ENCODE results near the gene MYO1B. TPM values are rescaled to one million over a fixed set of nuclear protein-coding genes. Genes with fewer than 3 reads are reported as not detected.

MYO1B gene
- total and polyA plus RNA-seq, 2 of the 8 experiments (the other 6 are each of a cell fraction or from before 2014, with no cell fraction given) = 15.5 to 61.2 TPM

DNA sequence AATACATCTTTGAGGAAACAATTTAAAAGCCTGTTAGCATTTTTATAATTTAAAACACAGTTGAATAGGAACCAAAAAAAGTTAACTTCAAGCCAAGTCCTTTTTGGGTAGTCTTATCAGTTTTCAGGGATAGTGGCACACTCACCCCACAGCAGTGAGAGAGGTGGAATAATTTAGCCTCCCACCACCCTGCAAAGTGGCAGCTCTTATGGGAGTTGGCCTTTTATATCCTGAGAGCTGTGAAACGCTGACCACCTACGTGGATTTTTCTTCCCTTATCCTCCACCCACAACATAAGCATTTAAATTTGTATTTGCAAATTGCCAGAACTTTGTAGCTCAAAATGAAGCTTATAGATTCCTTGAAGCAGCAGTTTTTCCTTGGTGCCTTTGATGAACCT lies 167.1 kb downstream of the MYO1B start (continued):
- TF ChIP-seq SRF (IDR thresholded peaks at IDR 0.05; ENCODE audit: low read depth, low read length) = no peak
- no peak for TF ChIP-seq BACH1 (IDR thresholded peaks at IDR 0.05; ENCODE audit: low read length)
- no peak for TF ChIP-seq MAFK (IDR thresholded peaks at IDR 0.05; ENCODE audit: low read depth, low read length)
- TF ChIP-seq TEAD4 (IDR thresholded peaks at IDR 0.05; ENCODE audit: low read depth, low read length) = no peak
- TF ChIP-seq, protein P1, sequence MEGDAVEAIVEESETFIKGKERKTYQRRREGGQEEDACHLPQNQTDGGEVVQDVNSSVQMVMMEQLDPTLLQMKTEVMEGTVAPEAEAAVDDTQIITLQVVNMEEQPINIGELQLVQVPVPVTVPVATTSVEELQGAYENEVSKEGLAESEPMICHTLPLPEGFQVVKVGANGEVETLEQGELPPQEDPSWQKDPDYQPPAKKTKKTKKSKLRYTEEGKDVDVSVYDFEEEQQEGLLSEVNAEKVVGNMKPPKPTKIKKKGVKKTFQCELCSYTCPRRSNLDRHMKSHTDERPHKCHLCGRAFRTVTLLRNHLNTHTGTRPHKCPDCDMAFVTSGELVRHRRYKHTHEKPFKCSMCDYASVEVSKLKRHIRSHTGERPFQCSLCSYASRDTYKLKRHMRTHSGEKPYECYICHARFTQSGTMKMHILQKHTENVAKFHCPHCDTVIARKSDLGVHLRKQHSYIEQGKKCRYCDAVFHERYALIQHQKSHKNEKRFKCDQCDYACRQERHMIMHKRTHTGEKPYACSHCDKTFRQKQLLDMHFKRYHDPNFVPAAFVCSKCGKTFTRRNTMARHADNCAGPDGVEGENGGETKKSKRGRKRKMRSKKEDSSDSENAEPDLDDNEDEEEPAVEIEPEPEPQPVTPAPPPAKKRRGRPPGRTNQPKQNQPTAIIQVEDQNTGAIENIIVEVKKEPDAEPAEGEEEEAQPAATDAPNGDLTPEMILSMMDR (IDR thresholded peaks at IDR 0.05; ENCODE audit: control extremely low read depth in 1 of 3, insufficient read depth in 1 of 3, low read depth in 1 of 3, low read length in 3 of 3) = no peak
- TF ChIP-seq PHF8 (conservative IDR thresholded peaks at IDR 0.05; ENCODE audit: low read depth, low read length) = no peak
- TF ChIP-seq, protein P2, sequence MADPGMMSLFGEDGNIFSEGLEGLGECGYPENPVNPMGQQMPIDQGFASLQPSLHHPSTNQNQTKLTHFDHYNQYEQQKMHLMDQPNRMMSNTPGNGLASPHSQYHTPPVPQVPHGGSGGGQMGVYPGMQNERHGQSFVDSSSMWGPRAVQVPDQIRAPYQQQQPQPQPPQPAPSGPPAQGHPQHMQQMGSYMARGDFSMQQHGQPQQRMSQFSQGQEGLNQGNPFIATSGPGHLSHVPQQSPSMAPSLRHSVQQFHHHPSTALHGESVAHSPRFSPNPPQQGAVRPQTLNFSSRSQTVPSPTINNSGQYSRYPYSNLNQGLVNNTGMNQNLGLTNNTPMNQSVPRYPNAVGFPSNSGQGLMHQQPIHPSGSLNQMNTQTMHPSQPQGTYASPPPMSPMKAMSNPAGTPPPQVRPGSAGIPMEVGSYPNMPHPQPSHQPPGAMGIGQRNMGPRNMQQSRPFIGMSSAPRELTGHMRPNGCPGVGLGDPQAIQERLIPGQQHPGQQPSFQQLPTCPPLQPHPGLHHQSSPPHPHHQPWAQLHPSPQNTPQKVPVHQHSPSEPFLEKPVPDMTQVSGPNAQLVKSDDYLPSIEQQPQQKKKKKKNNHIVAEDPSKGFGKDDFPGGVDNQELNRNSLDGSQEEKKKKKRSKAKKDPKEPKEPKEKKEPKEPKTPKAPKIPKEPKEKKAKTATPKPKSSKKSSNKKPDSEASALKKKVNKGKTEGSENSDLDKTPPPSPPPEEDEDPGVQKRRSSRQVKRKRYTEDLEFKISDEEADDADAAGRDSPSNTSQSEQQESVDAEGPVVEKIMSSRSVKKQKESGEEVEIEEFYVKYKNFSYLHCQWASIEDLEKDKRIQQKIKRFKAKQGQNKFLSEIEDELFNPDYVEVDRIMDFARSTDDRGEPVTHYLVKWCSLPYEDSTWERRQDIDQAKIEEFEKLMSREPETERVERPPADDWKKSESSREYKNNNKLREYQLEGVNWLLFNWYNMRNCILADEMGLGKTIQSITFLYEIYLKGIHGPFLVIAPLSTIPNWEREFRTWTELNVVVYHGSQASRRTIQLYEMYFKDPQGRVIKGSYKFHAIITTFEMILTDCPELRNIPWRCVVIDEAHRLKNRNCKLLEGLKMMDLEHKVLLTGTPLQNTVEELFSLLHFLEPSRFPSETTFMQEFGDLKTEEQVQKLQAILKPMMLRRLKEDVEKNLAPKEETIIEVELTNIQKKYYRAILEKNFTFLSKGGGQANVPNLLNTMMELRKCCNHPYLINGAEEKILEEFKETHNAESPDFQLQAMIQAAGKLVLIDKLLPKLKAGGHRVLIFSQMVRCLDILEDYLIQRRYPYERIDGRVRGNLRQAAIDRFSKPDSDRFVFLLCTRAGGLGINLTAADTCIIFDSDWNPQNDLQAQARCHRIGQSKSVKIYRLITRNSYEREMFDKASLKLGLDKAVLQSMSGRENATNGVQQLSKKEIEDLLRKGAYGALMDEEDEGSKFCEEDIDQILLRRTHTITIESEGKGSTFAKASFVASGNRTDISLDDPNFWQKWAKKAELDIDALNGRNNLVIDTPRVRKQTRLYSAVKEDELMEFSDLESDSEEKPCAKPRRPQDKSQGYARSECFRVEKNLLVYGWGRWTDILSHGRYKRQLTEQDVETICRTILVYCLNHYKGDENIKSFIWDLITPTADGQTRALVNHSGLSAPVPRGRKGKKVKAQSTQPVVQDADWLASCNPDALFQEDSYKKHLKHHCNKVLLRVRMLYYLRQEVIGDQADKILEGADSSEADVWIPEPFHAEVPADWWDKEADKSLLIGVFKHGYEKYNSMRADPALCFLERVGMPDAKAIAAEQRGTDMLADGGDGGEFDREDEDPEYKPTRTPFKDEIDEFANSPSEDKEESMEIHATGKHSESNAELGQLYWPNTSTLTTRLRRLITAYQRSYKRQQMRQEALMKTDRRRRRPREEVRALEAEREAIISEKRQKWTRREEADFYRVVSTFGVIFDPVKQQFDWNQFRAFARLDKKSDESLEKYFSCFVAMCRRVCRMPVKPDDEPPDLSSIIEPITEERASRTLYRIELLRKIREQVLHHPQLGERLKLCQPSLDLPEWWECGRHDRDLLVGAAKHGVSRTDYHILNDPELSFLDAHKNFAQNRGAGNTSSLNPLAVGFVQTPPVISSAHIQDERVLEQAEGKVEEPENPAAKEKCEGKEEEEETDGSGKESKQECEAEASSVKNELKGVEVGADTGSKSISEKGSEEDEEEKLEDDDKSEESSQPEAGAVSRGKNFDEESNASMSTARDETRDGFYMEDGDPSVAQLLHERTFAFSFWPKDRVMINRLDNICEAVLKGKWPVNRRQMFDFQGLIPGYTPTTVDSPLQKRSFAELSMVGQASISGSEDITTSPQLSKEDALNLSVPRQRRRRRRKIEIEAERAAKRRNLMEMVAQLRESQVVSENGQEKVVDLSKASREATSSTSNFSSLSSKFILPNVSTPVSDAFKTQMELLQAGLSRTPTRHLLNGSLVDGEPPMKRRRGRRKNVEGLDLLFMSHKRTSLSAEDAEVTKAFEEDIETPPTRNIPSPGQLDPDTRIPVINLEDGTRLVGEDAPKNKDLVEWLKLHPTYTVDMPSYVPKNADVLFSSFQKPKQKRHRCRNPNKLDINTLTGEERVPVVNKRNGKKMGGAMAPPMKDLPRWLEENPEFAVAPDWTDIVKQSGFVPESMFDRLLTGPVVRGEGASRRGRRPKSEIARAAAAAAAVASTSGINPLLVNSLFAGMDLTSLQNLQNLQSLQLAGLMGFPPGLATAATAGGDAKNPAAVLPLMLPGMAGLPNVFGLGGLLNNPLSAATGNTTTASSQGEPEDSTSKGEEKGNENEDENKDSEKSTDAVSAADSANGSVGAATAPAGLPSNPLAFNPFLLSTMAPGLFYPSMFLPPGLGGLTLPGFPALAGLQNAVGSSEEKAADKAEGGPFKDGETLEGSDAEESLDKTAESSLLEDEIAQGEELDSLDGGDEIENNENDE (IDR thresholded peaks at IDR 0.05; ENCODE audit: insufficient replicate concordance, low read length) = no peak

Measured in H1 (cell line).